ENCODE measurements around the gene ACO2. TPM values are rescaled to one million over a fixed set of nuclear protein-coding genes. Genes with fewer than 3 reads are reported as not detected.
A peak's percentile ranks its signal among the peaks of the same experiment; 100 is the strongest.

ACO2 gene
- total and polyA plus RNA-seq, 12 donors: 180 to 1,020 (median 893) TPM

GRCh38 chr22:41544671-41545476 lies 76.0 kb downstream of the ACO2 start:
- no peaks in the 10 kb centered on the region for H3K9me3 ChIP-seq
- intact Hi-C loops (cut with DNase I): loop anchor here in 8 of 10 donors (1.0 to 10.0 kb wide), 6 partner anchors 42 to 240 kb away; partner anchors contain the start of genes PMM1 (in 3 of the 8), DESI1 (in 1 of the 8), XRCC6 (in 1 of the 8) and ZC3H7B (in 1 of the 8)
- no peaks in the 10 kb centered on the region for H3K27me3 ChIP-seq
- peaks cover 0 to 6% (median 0%) of the 10 kb centered on the region in 9 donors for H3K36me3 ChIP-seq
- no peak for ATAC-seq
- H3K4me1 ChIP-seq: peaks cover 3 to 40% (median 24%) of the 10 kb centered on the region in 9 donors
- DNase-seq: no peak
- 24 to 27% methylated on average over 21 of the region's 21 CpGs for WGBS, 2 donors
- H3K4me3 ChIP-seq: peak overlapping the region in 9 of 10 donors; percentile 63 to 94 (median 81)
- no peak for TF ChIP-seq CTCF (IDR thresholded peaks at IDR 0.05)
- peak overlapping the region in 5 of 10 donors; percentile 7 to 90 (median 47) for H3K27ac ChIP-seq

GRCh38 chr22:41548830-41549211 lies 79.9 kb downstream of the ACO2 start:
- DNase-seq: no peak
- Histone ChIP-seq H3K4me3 (no peak overlapping the region), H3K27me3 (no peaks in the 10 kb centered on the region), H3K36me3 (no peaks in the 10 kb centered on the region), H3K27ac (no peak overlapping the region), H3K9me3 (no peaks in the 10 kb centered on the region), H3K4me1 (peaks cover 0 to 11% (median 9%) of the 10 kb centered on the region in 9 donors)
- intact Hi-C loops (cut with DNase I): loop anchor here in 5 of 10 donors (5.0 to 10.0 kb wide), 3 partner anchors 38 to 244 kb away; partner anchors contain the start of genes PMM1 (in 1 of the 5) and ZC3H7B (in 1 of the 5)
- no peak for ATAC-seq
- 83 to 86% methylated on average over 5 of the region's 5 CpGs for WGBS, 2 donors
- TF ChIP-seq CTCF (IDR thresholded peaks at IDR 0.05): no peak

- Histone ChIP-seq H3K36me3 (no peaks in the 10 kb centered on the region), H3K4me3 (no peak overlapping the region), H3K27ac (no peak overlapping the region), H3K27me3 (no peaks in the 10 kb centered on the region), H3K9me3 (no peaks in the 10 kb centered on the region), H3K4me1 (peaks cover 0 to 9% (median 4%) of the 10 kb centered on the region in 9 donors)
- DNase-seq: no peak
- ATAC-seq: no peak
- intact Hi-C loops (cut with DNase I): loop anchor here in 1 of 10 donors (5.0 kb wide), 1 partner anchor 46 kb away; no protein-coding TSS in a partner anchor
- TF ChIP-seq CTCF (IDR thresholded peaks at IDR 0.05): no peak
- WGBS, 2 donors: 86% methylated on average over 12 of the region's 12 CpGs
Observed at GRCh38 chr22:41550952-41551491, 82.1 kb downstream of the ACO2 start.

GRCh38 chr22:41551877-41552582 lies 83.1 kb downstream of the ACO2 start:
- no peaks in the 10 kb centered on the region for H3K27me3 ChIP-seq
- 64 to 74% methylated on average over 10 of the region's 11 CpGs for WGBS, 2 donors
- no peaks in the 10 kb centered on the region for H3K9me3 ChIP-seq
- TF ChIP-seq CTCF (IDR thresholded peaks at IDR 0.05): no peak
- no peak overlapping the region for H3K27ac ChIP-seq
- DNase-seq (no peak), ATAC-seq (no peak)
- no peaks in the 10 kb centered on the region for H3K36me3 ChIP-seq
- no peak overlapping the region for H3K4me3 ChIP-seq
- intact Hi-C loops (cut with DNase I): loop anchor here in 2 of 10 donors (2.0 to 5.0 kb wide), 2 partner anchors 45 kb away; no protein-coding TSS in a partner anchor
- peaks cover 3 to 16% (median 8%) of the 10 kb centered on the region in 9 donors for H3K4me1 ChIP-seq
